Muscle of back (tissue), 11 donors: ENCODE results near the gene NAALADL2. TPM values are rescaled to one million over a fixed set of nuclear protein-coding genes. Genes with fewer than 3 reads are reported as not detected.

Source experiments
- DNase-seq, 3 donors: peaks; one replicate each; pipeline versions ENCODE4 v3.0.0 to v3.0.0-alpha.2; 2013
- polyA plus RNA-seq, 10 donors: library from polyadenylated mRNA; unstranded; fragments of 120-200 nt; gene quantifications; one replicate each; pipeline ENCODE4 v1.2.1, GENCODE V29; 2013; ENCODE audit not compliant: insufficient read length in 10 of 10

NAALADL2 gene
- polyA plus RNA-seq, 10 donors, result 5.7 to 13.7 (median 8.8) TPM

- peak in 1 of 3 donors; percentile 22 for DNase-seq
Observed at GRCh38 chr3:175199961-175200360, 340.8 kb downstream of the NAALADL2 start.

- peak; percentile 61 to 86 (median 62) for DNase-seq
Observed at GRCh38 chr3:175200391-175201095, 341.4 kb downstream of the NAALADL2 start.

- no peak for DNase-seq
Observed at GRCh38 chr3:175207361-175207760, 348.2 kb downstream of the NAALADL2 start.

- DNase-seq, result peak in 1 of 3 donors; percentile 61
Observed at GRCh38 chr3:175208326-175208725, 349.2 kb downstream of the NAALADL2 start.

GRCh38 chr3:175211466-175211865 is 352.3 kb downstream of the NAALADL2 start:
- DNase-seq, result no peak

- no peak for DNase-seq
Observed at GRCh38 chr3:175212896-175213295, 353.8 kb downstream of the NAALADL2 start.

GRCh38 chr3:175214216-175214615 is 355.1 kb downstream of the NAALADL2 start:
- no peak for DNase-seq

- no peak for DNase-seq
Observed at GRCh38 chr3:175215833-175216232, 356.7 kb downstream of the NAALADL2 start.

GRCh38 chr3:175222356-175222755 is 363.2 kb downstream of the NAALADL2 start:
- no peak for DNase-seq

- DNase-seq, result no peak
Observed at GRCh38 chr3:175224051-175224450, 364.9 kb downstream of the NAALADL2 start.

- no peak for DNase-seq
Observed at GRCh38 chr3:175226444-175226843, 367.3 kb downstream of the NAALADL2 start.

GRCh38 chr3:175227126-175227525 is 368.0 kb downstream of the NAALADL2 start:
- DNase-seq, result peak; percentile 33 to 71 (median 44)

- DNase-seq, result peak in 2 of 3 donors; percentile 42 to 49
Observed at GRCh38 chr3:175233957-175234940, 375.1 kb downstream of the NAALADL2 start.

- no peak for DNase-seq
Observed at GRCh38 chr3:175238801-175239200, 379.7 kb downstream of the NAALADL2 start.

GRCh38 chr3:175240921-175241320 is 381.8 kb downstream of the NAALADL2 start:
- DNase-seq, result peak; percentile 47 to 74 (median 47)

- DNase-seq, result peak in 1 of 3 donors; percentile 54
Observed at GRCh38 chr3:175242243-175242642, 383.1 kb downstream of the NAALADL2 start.

- DNase-seq, result no peak
Observed at GRCh38 chr3:175246234-175246633, 387.1 kb downstream of the NAALADL2 start.

- DNase-seq, result no peak
Observed at GRCh38 chr3:175246766-175247165, 387.6 kb downstream of the NAALADL2 start.

- no peak for DNase-seq
Observed at GRCh38 chr3:175247629-175248028, 388.5 kb downstream of the NAALADL2 start.

GRCh38 chr3:175248832-175249231 is 389.7 kb downstream of the NAALADL2 start:
- no peak for DNase-seq

- DNase-seq, result peak in 2 of 3 donors; percentile 64 to 82
Observed at GRCh38 chr3:175255698-175256097, 396.6 kb downstream of the NAALADL2 start.

- DNase-seq, result peak in 2 of 3 donors; percentile 67 to 71
Observed at GRCh38 chr3:175257123-175257522, 398.0 kb downstream of the NAALADL2 start.

GRCh38 chr3:175258763-175259162 is 399.6 kb downstream of the NAALADL2 start:
- DNase-seq, result no peak
